GM21515 (cell line): Measurements from ENCODE around the gene ANKRD63.

Experiments
- ATAC-seq: cut with Tn5 transposase; IDR thresholded peaks from one replicate; pipeline ENCODE4 v1.9.1; 2021; ENCODE audit not compliant: unreplicated experiment

Gene ANKRD63

GRCh38 chr15:40295877-40296560, 13.2 kb upstream of the ANKRD63 start:
- ATAC-seq = no peak

GRCh38 chr15:40295297-40295696, 12.4 kb upstream of the ANKRD63 start:
- ATAC-seq = no peak

GRCh38 chr15:40293905-40294895, 11.3 kb upstream of the ANKRD63 start:
- ATAC-seq = no peak

- no peak for ATAC-seq
Measured at GRCh38 chr15:40293006-40293405, 10.1 kb upstream of the ANKRD63 start.

GRCh38 chr15:40292246-40292645, 9.4 kb upstream of the ANKRD63 start:
- no peak for ATAC-seq

GRCh38 chr15:40290918-40291574, 8.2 kb upstream of the ANKRD63 start:
- ATAC-seq = no peak

GRCh38 chr15:40290545-40290917, 7.7 kb upstream of the ANKRD63 start:
- no peak for ATAC-seq

- no peak for ATAC-seq
Measured at GRCh38 chr15:40289140-40289775, 6.4 kb upstream of the ANKRD63 start.

GRCh38 chr15:40287968-40288367, 5.1 kb upstream of the ANKRD63 start:
- ATAC-seq = no peak

GRCh38 chr15:40287505-40287904, 4.6 kb upstream of the ANKRD63 start:
- ATAC-seq = no peak

GRCh38 chr15:40286794-40287193, 3.9 kb upstream of the ANKRD63 start:
- no peak for ATAC-seq

GRCh38 chr15:40286061-40286532, 3.2 kb upstream of the ANKRD63 start:
- ATAC-seq = no peak

GRCh38 chr15:40285554-40286011, 2.7 kb upstream of the ANKRD63 start:
- ATAC-seq = no peak

- ATAC-seq = no peak
Measured at GRCh38 chr15:40285151-40285550, 2.3 kb upstream of the ANKRD63 start.

GRCh38 chr15:40283615-40284300, 894 bp upstream of the ANKRD63 start:
- ATAC-seq = no peak

- ATAC-seq = no peak
Measured at GRCh38 chr15:40282147-40282868, 556 bp downstream of the ANKRD63 start.

GRCh38 chr15:40281801-40282146, 1.1 kb downstream of the ANKRD63 start:
- no peak for ATAC-seq

GRCh38 chr15:40281057-40281800, 1.6 kb downstream of the ANKRD63 start:
- ATAC-seq = no peak
